Stimulated activated CD8-positive, alpha-beta memory T cell treated with anti-CD3 and anti-CD28 coated beads, Interleukin-7, amount 100 ng/mL, for 1 hour (primary cell): Measurements from ENCODE around the gene ANKRD33B.
"Not testable (repeated sequence)": the region's sequence is repeated elsewhere in the genome, so short reads cannot be mapped to it uniquely, and the experiment has no call there.

Experiments
- DNase-seq, 2 donors: peaks; one replicate each; pipeline ENCODE4 v3.0.0-alpha.2; 2020; ENCODE audit warnings: low read depth in 2 of 2

Gene ANKRD33B

DNA sequence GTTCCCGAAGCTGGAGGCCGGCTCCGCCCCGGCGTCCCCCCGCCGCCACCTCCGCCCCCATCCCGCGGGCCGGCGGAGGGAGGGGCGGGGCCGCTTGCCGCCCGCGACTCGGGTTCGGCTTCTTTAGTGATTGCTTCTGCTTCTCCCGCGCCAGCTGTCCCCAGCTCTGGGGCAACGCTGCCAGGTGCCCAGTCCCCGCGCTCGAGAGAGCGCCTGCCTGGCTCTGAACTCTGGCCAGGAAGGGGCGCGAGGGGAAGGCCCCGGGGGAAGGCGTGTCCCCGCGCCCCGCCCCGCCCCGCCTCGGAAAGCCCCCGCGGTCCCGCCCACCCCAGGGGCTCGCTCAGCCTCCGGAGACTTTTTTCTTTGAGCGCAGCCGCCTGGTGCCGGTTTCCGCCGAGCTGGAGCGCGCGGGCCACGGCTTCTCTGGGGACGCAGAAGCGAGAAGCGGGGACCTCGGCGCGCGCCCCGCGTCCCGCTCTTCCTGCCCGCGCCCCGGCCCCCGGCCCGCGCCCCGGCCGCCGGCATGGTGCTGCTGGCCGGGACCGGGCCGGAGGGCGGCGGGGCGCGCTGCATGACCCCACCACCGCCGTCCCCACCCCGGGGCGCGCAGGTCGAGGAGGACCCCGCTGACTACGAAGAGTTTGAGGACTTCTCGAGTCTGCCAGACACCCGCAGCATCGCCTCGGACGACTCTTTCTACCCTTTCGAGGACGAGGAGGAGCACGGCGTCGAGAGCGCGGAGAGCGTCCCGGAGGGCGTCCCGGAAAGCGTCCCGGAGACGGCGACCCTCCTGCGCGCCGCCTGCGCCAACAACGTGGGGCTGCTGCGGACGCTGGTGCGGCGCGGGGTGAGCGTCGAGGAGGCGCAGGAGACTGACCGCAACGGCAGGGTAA, at the start of gene ANKRD33B:
ANKRD33B (plus strand) TSS at position 126 of the 893 bp plus-strand sequence; CDS start at position 524, 398 bp downstream.
- peak; percentile 49 to 57 for DNase-seq

- not testable (repeated sequence) for DNase-seq
Observed at GRCh38 chr5:10514572-10514971, 49.3 kb upstream of the ANKRD33B start.

GRCh38 chr5:10515492-10515891, 48.4 kb upstream of the ANKRD33B start:
- no peak for DNase-seq

DNA sequence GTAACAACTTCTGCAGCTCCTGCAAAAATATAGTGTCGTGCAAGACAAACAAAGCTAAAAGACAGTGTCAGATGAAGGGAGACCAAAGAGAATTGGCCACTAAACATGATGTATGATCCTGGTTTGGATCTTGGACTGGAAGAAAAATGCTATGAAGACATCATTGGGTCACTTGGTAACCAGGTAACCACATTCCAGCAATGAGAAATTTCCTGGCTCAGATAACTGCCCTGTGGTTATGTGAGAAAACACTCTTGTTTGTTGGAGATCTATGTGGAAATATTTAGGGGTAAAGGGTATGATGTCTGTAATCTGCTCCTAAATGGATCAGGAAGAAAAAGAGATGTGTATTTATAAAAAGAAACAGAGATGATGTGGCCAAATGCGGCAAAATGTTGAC, 45.5 kb upstream of the ANKRD33B start:
- DNase-seq, result no peak

DNA sequence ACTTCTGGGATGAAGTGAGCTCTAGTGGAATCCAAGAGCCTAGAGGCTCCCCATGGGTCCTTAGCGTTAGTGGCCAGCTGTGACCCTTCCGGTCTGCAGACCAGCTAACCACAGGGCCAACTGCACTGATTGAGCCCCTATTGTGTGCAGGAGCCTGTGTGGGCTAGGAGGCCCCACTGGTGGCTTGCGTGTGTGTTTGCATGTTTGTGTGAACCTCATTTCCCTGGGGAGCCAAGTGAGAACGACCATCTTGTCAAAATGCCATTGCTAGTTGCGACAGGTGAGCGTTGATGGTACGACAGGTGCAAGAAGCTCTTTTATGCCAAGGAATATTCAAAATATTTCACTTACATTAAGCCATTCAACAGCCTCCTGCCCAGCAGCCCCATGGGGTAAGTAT, 44.1 kb upstream of the ANKRD33B start:
- DNase-seq, result no peak

GRCh38 chr5:10520706-10521105, 43.2 kb upstream of the ANKRD33B start:
- no peak for DNase-seq

GRCh38 chr5:10521466-10522223, 42.2 kb upstream of the ANKRD33B start:
- DNase-seq, result no peak

- DNase-seq, result no peak
Observed at GRCh38 chr5:10522224-10522611, 41.7 kb upstream of the ANKRD33B start.

- DNase-seq, result no peak
Observed at GRCh38 chr5:10524376-10525123, 39.3 kb upstream of the ANKRD33B start.

DNA sequence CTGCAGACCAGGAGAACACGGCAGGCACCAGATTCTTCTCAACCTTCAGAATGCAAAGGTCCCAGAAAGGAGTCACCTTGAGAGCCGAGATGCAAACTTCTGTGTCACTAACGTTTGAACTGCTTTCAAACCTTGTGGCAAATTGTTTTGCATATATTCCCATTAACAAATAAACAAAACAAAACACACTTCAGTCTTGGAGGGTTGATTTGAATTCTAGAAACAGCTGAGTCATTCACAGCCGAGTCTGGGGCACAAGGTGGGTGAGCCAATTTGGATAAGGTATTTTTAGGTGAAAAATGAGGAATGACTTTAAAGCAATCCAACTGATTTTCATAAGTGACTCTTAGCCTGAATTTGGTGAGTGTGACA, 38.8 kb upstream of the ANKRD33B start:
- DNase-seq, result no peak

DNA sequence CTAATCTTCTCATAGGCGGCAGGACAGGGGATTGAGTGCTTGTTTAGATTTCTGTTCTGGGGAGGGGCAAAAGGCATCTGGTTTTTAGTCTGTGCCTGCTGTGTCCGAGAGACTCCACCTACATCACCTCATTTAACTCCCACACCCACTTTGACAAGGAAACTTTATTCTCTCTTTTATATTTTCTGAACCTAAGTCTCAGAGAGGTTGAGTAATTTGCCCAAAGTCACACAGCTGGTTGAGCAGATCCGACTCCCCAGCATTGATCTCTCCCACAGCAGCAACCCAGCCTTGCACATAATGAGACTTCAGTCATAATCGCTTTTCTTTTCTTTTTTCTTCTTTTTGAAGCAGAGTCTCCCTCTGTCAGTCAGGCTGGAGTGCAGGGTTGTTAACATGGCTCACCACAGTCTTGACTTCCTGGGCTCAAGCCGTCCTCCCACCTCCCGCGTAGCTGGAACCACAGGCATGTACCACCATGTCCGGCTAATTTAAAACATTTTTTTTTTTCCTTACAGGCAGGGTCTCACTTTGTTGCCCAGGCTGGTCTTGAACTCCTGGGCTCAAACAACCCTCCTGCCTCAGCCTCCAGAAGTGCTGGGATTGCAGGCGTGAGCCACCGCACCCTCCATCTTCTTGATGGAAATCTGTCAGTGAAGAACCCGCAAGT, 36.5 kb upstream of the ANKRD33B start:
- DNase-seq, result no peak

DNA sequence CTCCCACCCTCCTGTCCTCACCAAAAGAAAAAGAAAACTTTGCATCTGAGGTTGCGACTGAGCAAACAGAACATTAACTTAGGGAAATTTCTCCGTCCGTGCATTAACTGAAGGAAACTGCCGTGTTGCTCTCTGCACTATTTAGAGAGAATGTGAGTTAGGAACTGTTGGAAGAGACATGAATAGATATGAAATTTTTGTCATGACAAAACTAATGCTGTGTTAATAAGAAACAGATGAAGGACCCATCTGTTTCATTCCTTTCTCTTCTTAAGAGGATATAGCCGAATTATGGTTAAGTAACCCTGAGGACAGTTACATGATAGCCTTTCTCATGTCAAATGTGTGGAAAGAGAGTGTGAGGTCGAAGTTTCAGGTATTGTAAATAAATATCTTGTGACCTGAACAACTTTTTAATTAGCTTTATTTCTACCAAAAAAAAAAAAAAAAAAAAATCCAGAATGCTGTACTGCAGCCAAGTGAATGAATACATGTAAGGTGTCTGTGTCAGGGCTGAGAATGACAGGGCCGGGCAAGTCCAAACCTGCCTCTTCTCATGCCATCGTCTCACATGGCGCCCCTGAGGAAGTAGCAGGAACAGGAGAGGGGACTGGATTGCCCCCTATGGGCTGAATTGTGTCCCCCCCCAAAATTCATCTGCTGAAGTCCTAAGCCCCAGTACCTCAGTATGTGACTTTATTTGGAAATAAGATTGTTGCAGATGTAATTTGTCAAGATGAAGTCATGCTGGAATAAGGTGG, 35.6 kb upstream of the ANKRD33B start:
- no peak for DNase-seq

GRCh38 chr5:10528827-10529226, 35.0 kb upstream of the ANKRD33B start:
- DNase-seq, result no peak

DNA sequence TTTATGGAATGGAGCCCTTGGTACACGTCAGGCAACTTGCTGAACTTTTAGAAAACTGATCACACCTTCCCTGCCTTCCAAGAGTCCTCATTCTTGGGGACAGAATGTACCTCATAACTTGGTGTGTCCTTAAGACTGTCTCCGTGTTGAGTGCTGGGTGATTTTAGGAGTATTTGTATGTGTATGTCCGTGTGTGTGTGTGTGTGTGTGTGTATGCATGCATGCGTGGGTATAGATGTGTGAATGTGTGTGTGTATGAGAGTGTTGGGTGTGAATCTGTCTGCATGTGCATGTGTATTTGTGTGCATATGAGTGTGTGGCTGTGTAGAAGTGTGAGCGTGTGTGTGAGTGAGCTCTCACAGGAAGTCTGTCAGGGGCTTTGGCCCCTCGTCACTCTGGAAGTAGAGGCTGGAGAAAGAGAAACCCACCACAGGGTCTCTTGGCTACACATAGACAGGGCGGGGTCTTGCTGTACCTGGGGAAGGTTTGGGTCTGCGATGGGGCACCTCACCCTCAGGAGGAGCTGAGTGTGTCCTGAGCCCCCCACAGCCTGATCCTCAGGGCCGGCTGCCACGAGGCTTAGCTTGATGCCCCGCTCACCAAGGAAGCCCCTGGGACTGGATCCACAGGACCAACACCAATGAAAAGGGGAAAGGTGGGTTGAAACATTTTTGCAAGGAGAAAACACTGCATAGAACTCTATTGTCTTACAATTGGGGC, 33.1 kb upstream of the ANKRD33B start:
- DNase-seq, result no peak

GRCh38 chr5:10532421-10532820, 31.4 kb upstream of the ANKRD33B start:
- DNase-seq, result no peak

DNA sequence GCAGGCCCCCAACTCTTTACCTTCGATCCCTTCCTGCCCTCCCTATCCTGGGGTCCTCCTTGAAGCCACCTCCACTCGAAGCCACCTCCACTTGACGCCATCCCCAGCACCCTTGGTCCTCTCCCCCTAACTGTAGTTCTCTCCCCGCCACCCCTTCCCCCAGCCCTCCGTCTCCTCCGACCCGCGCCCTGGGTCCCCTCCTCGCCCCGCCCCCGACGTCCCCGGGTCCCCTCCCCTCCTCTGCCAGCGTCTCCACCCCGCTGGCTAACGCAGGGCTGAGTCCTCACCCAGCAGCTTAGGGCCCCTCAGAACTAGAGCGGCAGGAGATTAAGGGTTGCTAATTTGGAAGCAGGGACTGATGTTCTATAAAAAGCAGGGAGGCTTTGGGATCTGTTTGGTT, 30.6 kb upstream of the ANKRD33B start:
- no peak for DNase-seq

DNA sequence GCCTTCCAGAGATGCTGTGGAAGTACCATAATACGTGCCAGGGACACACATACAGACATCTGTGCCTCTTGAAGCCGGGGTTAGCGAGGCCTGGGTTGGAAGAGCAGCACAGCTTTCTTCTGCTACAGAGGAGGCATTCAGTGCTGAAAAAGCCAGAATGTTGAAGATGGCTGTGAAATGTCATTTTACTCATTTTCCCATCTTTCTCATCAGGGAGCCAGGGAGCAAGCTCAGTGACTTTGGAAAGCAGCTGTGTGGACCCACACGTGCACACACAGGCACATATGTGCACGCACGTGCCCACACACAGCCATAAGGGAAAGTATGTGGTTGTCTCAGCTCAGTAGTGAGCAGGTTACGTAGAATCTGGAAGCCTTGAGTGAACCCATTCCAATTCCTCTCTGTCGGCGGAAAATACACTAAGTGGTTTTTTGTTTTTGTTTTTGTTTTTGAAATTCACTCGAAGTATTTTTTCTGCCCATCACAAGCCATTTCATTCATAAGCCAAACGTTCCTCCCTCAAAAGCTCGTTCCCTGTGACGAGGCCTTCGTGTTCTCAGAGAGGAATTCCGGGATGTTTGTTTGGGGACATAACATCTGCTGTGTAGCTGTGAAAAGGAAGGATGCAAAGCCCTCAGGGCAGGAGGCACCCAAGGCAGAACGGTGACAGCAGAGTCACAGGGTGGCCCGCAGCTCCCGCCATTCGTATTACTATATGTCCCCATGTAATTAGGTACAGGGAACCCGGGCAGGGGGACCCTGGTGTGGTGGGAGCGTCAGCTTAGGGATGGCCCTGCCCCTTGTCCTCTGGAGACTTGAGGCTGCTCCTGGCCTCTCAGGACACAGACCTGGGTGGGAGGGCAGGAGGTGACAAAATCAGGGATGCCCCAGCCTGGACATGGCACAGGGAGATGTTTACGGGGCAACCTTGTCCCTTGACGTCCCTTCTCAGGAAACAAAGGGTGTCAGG, 29.0 kb upstream of the ANKRD33B start:
- no peak for DNase-seq

- DNase-seq, result no peak
Observed at GRCh38 chr5:10536511-10536910, 27.4 kb upstream of the ANKRD33B start.

DNA sequence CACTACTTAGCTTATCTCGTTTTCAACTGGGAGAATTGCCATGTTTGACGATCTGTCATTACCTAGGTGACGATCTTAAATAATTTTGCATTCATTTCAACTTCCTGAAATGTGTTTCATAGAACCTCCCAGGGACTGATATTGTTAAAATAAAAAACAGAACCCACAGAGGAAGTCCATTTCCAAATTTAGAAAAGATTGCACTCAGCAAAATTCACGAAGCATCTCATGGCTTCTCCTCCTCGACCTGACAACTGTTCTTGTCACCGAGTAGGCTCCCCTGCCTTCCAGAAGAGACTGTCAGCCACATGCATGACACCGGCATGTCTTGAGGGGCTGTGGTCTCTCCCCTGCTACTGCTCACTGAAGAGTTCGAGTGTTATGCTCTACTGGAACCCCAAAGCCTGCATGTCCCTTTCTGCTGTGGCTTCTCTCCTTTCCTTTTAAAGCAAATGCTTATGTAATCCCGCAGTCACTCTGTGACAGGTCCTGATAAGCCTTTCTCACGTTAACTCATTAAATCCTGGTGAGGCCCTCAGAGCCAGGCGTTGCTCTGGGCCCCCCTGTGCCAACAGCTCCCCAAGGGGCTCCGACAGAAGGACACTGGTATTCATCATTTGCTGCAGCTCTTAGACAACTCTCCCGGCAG, 26.8 kb upstream of the ANKRD33B start:
- DNase-seq, result no peak
